Measurements from ENCODE around the gene MEX3D.

DNA sequence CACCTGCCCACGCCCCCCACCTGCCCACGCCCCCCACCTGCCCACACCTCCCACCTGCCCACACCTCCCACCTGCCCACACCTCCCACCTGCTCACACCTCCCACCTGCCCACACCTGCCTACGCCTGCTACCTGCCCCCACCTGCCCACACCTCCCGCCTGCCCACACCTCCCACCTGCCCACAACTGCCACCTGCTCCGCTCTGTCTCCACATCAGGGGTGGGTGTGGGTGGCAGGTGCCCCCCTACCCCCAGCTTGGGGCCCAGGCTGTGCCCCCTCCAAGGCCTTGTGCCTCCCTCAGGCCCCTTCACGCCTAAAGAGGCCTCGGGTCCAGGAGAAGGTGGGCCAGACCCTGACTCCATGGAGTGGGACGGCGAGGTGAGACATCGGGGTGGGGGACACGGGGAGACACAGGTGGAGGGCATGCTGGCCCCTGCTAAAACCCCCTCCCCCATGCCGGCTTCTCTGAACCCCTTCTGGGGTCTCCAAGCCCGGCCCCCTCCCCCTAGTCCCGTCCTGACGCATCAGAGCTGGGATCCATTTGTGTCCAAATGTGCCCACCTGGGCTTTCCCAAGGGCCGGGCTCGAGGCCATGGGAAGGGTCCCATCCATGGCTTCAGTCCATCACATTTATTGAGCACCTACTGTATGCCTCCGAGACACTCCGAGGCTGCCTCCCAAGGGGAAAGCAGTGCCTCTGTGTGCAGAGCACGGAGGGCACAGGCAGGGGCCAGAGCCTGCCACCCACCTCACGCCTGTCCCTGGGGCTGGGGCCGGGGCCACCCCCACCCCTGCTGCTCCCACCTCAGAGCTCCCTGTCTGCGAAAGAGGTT lies 39.3 kb downstream of the MEX3D start:
- TF ChIP-seq, protein P1, sequence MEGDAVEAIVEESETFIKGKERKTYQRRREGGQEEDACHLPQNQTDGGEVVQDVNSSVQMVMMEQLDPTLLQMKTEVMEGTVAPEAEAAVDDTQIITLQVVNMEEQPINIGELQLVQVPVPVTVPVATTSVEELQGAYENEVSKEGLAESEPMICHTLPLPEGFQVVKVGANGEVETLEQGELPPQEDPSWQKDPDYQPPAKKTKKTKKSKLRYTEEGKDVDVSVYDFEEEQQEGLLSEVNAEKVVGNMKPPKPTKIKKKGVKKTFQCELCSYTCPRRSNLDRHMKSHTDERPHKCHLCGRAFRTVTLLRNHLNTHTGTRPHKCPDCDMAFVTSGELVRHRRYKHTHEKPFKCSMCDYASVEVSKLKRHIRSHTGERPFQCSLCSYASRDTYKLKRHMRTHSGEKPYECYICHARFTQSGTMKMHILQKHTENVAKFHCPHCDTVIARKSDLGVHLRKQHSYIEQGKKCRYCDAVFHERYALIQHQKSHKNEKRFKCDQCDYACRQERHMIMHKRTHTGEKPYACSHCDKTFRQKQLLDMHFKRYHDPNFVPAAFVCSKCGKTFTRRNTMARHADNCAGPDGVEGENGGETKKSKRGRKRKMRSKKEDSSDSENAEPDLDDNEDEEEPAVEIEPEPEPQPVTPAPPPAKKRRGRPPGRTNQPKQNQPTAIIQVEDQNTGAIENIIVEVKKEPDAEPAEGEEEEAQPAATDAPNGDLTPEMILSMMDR (IDR thresholded peaks at IDR 0.05): no peak
- no peak for TF ChIP-seq POLR2A (IDR thresholded peaks at IDR 0.05)

Measured in ovary (tissue), 3 donors.